Activated effector memory CD4-positive, alpha-beta T cell treated with Interleukin-2 at 50 U/mL for 16 hours (primary cell): Measurements from ENCODE around the gene PSMG3.
A peak's percentile ranks its signal among the peaks of the same experiment; 100 is the strongest.

Experiments
- DNase-seq: peaks from one replicate; pipeline ENCODE4 v3.0.0-alpha.2; 2020

The PSMG3 gene

DNA sequence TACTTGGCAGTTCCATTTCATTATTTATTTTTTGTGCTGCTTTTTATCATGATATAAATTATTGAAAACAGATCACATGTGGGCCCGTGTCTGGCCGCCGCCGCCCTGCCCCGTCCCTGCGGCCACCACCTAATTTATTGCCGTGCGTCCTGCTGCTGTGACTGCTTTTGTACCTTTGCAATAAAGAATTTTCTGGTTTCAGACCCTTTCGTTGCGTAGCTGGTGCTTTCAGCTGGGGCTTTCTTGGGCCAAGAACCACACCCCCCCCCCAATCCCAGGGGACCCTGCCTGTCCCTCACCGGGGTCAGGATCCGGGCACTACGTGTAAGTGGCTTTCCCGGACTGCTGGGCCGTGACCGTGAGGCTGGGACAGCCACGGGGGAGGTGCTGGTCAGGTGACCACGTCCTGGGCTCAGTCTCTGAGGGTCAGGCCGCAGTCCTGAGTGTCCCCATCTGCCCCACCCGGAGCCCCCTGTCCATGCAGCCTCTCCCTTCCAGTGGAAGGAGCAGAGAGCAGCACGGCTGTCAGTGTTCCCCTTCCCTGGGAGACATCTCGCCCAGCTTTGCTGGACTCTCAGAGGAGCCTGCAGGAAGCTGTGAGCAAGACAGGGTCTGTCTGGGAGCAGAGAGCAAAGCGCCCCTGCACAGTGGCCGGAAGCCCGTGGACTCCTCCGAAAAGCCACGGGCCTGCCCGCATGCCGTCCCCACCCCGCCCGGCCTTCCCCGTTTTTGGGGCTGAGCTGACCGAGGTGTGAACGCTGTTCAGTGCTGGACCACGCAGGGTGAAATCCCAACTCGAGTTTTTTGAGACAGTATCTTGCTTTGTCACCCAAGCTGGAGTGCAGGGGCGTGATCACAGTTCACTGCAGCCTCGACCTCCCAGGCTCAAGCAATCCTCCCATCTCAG, 26.7 kb downstream of the PSMG3 start:
- no peak for DNase-seq

DNA sequence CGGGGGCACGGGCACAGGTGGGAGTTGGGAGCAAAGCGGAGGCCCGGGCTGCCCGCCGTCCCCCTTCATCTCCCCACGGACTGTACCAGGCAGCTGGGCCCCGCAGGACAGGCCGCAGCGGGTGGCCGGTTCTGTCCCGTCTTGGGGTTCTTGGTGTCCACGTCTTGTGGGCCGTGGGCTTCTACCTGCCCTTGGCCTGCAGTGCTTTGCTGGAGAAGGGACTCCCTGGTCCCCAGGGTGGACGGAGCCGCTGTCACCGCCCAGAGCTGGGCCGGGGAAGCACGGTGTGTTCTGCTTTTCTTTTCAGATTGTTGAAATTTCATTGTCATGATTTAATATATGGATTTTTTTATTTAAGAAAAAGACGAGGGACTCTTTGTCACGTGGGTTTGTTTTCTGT, 27.5 kb downstream of the PSMG3 start:
- DNase-seq: no peak

DNA sequence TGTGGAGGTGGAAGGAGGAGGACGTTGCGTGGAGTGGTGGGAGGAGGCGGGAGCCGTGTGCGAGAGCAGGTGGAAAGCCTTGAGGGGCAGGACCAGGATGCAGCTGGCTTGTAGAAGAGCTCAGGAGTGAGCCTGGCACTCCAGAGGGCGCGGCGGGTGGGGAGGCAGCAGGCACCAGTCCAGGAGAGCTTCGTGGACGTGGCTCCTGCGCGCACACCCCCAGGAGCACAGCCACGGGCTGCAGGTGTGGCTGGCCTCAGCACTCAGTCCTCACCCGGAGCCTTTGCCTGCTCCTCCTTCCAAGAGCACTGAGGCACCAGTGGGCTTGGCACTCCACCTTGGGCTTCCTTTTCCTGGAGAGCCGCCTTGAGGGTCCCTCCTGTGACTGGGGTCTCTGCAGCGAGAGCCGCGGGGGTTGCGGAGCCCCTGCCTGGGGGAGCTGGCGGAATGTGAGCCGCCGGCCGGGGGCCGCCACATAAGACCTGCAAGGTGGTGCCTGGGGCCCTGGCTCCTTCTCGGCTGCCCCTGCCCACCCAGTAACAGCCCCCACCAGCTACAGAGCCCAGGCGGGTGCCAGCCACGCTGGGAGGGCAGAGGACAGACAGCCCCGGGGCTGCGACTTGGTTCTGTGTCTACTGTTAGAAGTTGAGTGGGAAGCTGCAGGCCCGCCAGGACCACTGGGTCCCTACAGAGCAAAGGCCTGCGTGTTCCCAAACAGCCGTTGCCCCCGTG, 28.2 kb downstream of the PSMG3 start:
- DNase-seq: no peak

DNA sequence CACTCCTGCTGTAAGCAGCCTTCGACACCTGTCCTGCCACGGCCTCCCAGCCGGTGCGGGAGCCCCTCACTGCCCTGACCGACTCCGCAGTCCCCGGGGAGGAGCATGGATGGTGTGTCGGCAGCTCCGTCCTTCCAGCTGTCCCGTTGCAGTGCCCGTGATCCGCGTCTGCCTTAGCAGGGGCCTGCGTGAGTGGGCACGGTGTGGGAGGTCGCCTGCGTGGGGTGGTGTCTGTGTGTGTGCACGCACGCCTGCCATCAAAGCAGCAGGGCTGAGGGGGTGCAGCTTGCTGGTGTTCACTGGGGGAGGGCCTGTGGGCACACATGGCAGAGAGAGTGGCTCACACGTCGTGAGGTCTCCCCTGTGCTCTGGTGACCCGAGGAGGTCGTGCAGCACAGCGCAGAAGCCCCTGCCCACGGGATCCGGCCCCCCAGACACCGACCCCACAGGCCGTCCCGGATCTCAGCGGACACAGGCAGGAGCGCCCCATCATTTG, 29.0 kb downstream of the PSMG3 start:
- DNase-seq: no peak

GRCh38 chr7:1539882-1540775, 29.7 kb downstream of the PSMG3 start:
- no peak for DNase-seq

GRCh38 chr7:1539181-1539881, 30.5 kb downstream of the PSMG3 start:
- no peak for DNase-seq

DNA sequence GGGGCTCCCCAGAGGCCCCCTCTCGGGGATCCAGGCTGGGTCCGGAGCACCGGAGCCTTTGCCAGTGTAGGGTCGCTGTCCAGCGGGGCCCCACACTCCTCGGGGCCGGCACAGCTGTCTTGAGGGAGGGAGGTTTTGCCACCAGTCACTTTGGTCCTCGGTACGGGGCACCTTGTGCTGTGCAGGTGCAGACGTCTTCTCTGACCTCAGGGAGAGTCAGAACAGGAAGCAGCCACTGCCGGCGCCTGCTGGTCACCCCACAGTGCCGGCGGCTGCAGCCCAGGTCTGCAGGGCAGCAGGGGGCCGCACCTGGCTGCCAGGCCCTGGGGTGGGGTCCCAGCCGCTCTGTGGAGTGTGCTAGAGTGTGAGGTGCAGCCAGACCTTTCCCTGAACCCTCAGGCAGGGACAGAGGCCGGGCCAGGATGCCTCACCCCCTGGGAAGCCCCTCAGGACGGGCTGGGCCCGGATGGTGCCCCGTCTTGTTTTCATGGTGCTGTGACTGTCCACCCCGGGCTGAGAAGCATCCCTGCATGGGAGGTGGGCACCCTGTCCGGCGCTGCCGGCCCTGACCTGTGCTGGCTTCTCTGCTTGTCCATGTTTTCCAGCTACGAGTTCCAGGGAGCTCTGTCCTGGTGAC, 31.2 kb downstream of the PSMG3 start:
- DNase-seq: no peak

DNA sequence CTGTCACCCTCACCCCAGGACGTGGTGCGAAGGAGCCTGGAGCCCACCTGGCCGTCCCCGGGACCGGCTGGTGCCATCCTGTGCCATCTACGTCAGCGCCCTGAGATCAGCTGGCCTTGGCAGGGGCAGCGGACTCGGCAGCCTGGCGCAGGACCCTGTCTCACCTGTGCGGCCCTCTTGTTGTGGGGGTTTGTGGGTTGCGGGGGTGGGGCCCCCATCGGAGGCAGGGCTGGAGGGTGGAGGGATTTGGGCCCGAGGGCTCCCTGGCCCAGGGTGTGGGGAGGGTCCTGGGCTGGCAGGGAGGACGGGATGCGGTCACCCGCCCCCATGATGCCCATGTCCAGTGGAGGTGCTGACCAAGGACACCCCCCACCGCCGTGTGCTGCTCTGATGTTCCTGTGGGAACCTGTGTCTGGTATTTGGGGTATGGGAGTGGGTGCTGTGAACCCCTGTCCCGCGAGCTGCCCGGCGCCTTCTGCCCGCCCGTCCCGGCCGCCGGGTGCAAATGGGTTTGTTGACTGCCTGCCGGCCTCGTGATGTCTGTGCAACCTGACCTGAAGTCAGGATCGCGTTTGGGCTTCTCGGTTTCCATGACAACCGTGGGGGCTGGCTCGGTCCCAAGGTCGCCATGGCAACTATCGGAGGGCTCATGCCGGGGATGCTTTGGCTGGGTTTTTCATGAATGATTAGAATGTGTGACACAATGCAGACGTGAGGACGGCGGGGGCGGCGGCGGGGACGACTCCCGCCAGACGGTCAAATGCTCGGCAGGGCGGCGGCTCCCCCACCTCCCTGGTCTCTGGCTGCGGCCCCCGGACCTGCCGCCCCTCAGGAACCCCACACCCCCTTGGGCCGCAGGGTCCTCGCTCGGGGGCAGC, 32.1 kb downstream of the PSMG3 start:
- DNase-seq: no peak

DNA sequence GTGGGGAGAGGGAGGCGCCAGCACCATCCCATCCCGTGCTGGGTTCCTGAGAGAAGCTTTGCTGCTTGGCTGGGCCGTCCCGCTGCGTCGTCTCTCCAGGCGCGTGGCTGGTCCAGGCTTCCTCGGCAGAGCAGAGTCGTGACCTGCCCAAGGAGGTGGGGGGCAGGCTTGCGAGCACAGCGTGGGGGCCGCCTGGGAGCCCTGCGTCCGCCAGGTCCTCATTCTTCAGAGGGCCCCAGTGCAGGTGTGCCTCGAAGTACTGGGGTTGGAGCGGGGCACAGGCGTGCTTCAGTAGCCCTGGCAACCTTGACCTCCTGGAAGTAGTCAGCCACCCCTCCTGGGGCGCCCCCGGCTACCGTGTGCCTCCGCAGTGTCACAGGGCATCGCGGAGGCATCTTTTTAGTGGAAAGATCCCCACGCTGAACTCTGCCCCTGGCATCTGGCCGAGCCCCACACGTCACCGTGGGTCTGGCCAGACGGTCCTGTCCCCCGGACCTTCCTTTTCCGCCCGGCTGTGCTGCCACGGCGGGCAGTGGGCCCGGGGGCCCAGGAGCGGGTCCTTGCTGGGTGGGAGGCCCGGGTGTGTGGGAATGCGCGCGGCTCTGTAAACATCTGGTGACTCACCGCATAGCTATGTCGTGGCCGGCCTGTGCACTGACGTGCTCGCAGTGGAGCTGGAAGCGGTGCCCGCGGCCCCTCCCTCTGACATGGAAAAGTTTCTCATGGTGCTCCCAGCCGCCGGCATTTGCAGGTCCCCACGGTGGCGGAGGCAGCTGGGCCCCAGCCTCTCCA, 32.9 kb downstream of the PSMG3 start:
- no peak for DNase-seq

DNA sequence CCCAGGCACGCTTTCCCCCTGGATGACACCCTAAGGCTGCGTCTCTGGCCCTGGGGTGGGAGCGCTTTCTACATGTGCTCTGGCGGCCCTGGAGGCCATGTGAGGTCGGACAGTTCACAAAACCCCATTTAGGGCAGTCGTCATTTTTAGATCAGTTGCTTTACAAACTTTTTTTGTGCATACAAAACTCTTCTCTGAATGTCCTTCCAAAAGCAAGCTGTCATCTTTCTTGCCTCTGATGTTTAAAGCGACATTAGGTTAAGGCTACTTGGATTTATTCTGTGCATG, 33.4 kb downstream of the PSMG3 start:
- DNase-seq: no peak

GRCh38 chr7:1535701-1536454, 34.0 kb downstream of the PSMG3 start:
- DNase-seq: no peak

DNA sequence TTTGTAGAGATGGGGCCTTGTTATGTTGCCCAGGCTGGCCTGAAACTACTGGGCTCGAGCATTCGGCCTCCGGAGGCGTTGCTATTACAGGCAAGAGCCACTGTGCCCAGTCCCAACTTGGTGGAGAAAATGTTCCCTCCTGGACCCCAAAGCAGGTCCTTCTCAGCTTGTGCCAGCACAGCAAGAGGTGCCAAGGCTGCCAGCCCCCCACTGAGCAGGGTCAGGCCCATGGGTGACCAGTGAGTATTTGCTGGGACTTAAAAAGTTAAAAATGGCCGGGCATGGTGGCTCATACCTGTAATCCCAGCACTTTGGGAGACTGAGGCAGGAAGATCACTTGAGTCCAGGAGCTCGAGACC, 34.8 kb downstream of the PSMG3 start:
- DNase-seq: no peak

DNA sequence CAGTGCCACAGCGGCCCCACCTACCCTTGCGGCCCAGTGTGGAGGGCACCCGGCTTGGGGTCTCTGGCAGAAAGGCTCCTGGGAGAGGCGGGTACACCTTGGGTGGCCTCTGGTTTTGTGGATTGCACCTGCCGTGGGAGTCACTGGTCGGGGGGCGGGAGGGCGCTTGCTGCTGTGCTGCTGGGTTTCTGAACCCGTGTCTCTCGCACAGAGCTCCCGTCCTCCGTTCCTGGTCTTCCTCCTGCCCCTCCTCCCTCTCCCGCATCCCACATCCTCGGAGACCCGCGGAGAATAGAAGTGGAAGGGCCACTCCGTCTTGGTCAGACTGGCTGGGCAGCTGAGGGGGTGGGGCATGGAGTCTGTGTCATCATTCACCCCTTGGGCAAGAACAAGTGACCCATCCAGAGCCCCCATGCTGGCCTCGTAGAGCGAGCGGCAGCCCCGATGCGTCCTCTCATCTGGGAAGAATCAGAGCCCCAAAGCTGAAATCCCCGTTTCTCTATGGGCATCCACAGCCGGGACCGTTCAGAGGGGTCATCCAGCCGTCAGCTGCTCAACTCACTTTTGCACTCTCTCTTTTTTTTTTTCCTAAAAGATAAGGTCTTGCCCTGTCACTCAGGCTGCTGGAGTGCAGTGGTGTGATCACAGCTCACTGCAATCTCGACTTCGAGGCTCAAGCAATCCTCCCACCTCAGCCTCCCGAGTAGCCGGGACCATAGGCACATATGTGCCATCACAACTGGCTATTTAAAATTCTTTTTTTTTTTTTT, 35.3 kb downstream of the PSMG3 start:
- DNase-seq: no peak

- DNase-seq: no peak
Measured at GRCh38 chr7:1533547-1534329, 36.1 kb downstream of the PSMG3 start.

DNA sequence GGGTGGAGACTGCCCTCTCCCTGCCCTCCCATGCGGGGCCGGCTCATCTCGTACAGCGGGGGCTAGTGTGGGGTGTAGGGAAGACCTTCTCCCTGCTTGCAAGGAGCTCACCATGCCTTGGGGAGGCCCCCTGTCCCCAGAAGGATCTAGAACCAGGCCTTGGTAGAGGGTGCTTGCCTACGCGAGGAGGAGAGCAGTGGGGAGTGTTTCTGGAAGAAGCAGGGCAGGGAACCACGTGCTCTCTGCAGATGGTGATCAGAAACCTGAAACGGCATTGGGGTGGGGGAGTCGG, 36.6 kb downstream of the PSMG3 start:
- no peak for DNase-seq

DNA sequence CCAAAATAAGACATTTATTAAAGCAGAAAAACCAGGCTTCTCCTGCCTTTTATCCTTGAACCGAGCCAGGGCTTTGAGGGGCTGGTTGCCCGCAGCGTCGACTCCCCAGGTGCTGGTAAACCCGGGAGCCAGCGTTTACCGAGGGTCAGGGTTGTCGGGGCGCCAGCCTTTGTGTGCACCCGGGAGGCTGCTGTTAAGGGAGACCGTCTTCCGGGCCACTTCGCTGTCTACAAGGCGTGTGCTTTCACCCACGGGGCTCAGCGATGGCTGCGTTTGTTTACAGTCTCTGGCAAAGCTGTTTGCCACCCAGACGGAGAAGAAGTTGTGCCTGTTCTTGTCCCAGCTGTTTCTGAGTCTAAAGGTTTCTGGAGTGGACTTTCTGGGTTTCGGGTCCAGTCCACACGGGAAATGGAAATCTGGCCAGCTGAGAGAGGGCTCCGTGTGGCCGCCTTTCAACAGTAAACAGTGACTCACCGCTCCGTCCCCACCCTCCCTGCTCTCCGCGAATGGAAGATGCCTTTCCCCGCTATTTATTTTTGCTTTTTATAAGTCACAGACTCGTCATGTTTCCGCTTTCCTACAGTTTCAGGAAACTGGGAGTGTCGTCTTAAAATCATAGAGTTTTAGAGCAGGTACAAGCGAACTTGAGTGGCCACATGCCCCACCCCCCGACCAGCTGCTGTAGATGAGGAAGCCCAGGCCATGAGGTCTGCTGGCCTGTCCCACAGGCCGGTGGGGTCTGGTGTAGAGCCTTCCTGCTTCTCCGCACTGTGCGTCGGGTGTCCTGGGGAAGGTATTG, 37.2 kb downstream of the PSMG3 start:
- peak; percentile 59 for DNase-seq

- no peak for DNase-seq
Measured at GRCh38 chr7:1531979-1532455, 37.8 kb downstream of the PSMG3 start.
